GM21717 (cell line): ENCODE measurements around the gene CFAP43.
"Not testable (repeated sequence)": the region's sequence is repeated elsewhere in the genome, so short reads cannot be mapped to it uniquely, and the experiment has no call there.

Experiments
- ATAC-seq: cut with Tn5 transposase; IDR thresholded peaks from one replicate; pipeline ENCODE4 v1.9.1; 2021; ENCODE audit warnings: mild to moderate bottlenecking, moderate library complexity; ENCODE audit not compliant: unreplicated experiment

The CFAP43 gene

DNA sequence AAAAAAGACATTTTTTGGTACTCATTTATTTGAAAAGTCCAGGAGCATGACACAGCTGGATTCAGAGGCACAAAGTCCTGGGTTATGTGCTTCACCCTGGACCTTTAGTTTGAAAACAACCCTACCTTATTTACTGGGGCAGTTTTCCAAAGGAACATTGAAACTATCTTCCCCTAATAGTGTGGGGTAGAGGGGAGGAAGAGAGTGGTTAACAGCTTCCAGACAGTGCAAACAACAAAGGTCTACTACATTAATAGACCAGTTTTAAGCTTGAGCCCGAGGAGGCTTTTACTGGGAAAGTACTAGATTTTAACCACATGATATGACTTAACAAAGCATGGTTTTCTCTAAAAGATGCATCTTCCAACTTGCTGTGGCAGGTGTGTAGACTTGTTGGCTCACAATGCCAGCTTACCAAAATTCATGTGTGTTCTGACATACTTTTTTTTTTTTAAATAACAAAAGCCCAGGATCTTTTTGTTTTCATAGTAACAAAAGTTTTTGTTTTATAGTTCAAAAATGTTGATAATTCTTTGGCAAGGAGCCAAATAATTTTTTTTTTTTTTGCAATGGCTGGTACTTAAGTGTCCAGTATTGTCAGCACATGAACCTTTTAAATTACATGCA, 24.3 kb upstream of the CFAP43 start:
- ATAC-seq, result no peak

DNA sequence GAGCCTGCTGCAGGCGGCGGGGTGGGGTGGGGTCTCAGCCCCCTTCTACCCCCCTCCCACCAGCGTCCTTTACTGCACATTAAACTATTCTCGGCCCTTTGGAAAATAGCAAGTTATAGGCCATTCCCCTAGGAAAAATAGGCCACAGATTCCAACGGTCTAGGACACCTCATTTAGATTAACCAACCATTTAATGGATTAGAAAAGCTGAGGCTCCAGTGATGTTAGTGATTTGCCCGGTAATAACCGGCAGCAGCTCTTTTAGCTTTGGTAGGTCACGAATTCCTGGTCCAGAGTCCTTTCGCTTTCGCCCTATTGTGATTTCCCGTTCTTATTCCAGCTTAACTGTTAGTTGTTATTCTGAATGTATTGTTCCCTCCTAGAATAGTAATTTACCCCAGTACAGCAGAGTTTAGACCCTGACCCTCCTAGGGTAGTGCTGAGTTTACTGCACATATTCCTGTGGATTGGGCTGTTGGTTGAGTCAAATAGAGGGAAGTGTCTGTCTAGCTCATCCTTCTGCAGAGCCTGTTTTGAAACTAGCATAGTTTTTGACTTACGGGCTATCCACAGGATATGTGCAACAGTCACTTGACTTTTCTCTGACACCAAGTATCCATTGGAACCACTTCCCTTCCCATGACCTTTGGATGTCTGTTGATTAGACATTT, 23.3 kb upstream of the CFAP43 start:
- ATAC-seq, result peak; percentile 49

DNA sequence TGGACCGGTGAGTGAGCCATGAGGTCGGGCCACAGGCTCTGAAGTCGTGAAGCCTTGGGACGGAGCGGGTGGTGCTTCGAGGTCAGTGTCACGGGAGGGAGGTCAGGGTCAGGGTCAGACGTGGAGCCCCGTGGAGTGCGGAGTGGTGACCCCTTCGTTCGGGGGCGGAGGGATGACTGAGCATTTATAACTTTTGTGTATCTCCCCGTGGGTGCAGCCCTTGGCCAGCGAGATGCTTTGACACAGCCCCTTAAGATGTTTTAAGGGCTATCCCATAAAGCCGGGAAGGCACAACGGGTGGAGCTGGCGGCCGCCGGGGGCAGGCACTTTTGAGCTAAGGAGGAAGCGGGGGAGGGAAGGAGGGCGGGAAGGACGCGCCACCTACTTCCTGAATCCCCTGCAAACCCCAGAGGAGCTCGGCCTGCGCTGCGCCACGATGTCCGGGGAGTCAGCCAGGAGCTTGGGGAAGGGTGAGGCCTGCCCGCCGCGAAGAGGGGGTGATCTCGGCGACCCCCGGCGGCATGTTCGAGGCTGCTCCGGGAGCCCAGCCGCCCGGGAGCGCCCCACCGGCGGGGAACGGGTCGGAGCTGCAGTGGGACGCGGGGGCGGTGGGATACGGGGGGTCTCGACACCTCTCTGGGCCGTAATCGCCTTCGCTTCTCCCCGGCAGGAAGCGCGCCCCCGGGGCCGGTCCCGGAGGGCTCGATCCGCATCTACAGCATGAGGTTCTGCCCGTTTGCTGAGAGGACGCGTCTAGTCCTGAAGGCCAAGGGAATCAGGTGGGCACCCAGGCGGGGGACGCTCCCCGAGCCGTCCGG, 22.5 kb upstream of the CFAP43 start, which contains the start of gene GSTO1:
TSS of gene GSTO1 (plus strand) at position 400 of the 818 bp plus-strand sequence. CDS start at position 437, 37 bp downstream.
- peak; percentile 81 for ATAC-seq

DNA sequence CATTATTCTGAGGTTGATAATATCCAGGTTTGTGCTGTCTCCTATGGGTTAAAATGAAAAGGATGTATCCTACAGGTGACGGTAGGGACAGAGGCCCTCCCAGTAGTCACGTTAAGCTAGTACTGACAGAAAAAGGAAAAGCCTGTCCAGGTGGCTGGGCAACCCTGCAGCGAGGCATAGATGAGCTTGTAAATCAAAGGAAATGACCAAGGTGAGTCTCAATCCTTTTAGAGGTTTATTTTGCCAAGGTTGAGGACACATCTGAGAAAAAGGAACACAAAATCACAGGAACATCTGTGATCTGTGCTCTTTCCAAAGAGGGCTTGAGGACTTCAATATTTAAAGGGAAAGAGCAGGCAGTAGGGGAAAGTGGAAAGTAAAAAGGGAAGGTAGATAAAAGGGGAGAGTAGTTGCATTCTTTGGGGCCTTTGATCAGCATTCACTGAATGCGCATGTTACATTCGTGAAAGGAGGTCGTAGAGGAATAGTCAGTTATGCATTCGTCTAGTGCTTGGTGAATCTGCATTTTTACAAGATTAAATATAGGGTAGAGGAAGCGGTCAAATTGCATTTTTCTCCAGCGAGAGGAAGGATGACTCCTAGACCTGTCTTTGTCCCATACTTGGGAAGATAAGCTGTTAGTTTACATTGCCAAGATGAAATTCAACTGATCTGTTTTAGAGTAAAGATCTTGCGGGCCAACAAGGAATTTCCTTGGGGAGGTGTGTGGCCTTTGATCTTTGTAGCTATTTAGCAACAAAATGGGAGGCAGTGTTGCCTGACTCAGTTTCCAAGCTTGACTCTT, 21.6 kb upstream of the CFAP43 start:
- ATAC-seq, result no peak

DNA sequence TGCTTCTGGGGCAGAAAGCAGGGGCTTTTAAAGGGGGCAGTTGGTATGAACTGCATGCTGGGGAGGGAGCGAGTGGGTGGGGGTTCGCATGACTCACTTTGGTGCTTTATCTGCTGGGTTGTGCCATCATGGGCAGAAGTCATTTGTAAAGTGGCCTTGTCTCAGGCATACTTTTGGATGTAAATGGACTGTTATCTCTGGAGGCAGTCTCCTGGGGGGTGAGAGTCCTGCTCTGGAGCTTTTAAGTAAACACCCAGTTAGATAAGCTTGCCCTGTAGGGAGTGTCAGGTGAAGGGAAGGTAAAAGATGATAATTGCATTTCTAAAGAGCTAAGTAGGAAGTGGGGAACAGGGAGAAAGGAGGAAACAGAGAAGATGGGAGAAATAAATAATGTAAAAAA, 20.9 kb upstream of the CFAP43 start:
- ATAC-seq, result no peak

DNA sequence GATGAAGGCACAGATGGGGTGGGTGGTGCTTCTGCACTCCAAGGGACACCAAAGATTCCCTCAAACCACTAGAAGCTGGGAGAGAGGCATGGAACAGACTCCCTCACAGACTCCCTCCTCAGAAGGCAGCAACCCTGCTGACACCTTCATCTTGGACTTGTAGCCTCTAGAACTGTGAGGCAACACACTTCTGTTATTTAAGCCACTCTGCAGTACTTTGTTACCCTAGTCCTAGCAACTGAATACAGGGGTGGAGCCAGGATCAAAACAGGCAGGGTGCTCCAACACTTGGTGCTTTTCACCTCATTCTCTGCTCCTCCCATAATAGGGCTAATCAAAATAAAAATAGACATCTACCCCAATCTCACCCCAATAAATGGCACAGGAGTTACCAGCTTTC, 20.2 kb upstream of the CFAP43 start:
- no peak for ATAC-seq

DNA sequence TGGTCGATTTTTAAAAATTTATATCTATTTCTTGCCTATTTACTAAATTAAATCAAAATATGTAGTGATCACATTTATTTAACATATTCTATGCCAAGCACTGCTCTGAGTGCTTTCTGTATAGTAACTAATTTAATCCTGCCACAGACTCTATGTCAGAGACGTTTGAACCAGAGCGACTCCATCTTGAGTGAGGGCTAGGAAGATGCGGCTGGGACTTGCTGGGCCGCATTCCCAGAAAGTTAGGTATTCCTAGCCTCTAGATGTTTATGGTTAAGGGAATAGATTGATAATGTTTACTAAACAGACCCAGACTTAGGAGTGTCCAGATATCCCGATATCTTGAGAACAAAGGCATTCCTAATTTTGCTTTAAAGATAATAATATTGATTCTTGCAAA, 19.3 kb upstream of the CFAP43 start:
- ATAC-seq, result no peak

DNA sequence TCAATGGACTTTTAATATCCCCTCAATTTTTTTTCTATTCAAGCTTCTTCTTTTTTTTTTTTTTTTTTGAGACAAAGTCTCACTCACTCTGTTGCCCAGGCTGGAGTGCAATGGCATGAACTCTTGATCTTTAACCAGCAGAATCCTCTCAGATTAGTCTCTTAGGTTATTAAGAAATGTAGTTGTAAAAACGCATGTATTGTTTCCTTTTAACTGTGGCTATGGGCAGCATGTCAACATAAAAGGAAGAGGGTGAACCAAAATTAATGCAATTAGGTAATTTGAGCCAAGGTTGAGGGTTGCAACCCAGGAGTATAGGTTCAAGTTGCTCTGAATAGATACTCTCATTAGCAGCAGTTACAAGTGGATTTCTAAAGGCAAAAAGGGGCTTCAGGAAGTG, 18.2 kb upstream of the CFAP43 start:
- no peak for ATAC-seq

DNA sequence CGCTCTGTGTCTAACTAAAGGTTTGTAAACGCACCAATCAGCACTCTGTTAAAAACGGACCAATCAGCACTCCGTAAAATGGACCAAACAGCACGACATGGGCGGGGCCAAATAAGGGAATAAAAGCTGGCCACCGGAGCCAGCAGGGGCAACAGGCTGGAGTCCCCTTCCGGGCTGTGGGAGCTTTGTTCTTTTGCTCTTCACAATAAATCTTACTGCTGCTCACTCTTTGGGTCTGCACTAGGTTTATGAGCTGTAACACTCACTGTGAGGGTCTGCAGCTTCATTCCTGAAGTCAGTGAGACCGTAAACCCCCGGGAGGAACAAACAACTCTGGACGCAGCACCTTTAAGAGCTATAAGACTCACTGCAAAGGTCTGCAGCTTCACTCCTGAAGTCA, 16.8 kb upstream of the CFAP43 start:
- ATAC-seq, result not testable (repeated sequence)

DNA sequence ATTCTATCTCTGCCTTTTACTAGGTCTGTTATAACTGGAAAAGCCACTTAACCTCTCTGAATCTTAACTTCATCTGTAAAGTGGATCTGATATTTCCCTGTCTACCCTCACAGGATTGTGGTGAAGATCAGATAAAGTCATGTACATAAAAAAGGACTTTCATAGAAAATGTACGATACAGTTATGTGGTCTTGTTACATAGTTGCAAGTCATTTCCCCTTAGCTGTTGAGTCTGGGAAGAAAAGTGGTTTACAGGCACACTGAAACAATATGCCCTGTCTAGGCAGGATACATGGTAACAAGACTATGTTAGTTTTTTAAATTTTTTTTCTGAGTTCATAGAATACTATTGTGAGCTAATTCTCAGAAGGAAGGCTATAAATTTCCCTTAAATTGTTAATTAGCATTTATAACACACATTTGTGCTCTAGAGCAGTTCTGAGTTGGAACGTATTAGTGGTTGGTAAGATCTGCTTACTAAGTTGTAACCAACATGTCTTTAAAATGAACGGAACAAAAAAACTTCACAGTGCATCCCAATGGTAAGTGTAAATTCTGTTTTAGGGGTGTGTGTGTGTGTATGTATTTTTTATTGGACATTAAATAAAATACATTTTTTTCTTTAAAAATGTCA, 15.5 kb upstream of the CFAP43 start:
- no peak for ATAC-seq

DNA sequence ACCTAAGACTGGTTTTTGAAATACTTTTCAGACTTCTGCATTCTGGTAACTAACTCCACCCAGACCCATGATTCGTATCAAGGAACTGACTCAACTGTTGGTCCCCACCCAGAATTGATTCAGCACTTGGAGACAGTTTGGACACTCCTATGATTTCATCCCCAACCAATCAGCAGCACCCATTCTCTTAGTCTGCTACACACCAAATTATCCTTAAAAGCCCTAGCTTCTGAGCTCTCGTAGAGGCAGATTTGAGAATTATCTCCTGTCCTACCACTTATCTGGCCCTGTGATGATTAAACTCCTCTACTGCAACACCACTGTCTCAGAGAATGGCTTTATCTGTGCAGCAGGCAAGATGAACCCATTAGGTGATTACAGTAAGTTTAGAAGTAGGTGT, 14.8 kb upstream of the CFAP43 start:
- ATAC-seq, result no peak

DNA sequence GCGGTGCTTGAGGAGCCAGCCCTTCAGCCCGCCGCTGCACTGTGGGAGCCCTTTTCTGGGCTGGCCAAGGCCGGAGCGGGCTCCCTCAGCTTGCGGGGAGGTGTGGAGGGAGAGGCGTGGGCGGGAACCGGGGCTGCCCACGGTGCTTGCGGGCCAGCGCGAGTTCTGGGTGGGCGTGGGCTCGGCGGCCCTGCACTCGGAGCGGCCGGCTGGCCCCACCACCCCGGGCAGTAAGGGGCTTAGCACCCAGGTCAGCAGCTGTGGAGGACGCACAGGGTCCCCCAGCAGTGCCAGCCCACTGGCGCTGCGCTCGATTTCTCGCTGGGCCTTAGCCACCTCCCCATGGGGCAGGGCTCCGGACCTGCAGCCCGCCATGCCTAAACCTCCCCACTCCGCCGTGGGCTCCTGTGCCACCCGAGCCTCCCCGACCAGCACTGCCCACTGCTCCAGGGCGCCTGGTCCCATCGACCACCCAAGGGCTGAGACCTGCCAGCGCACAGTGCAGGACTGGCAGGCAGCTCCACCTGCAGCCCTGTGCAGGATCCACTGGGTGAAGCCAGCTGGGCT, 13.0 kb upstream of the CFAP43 start:
- ATAC-seq, result no peak

DNA sequence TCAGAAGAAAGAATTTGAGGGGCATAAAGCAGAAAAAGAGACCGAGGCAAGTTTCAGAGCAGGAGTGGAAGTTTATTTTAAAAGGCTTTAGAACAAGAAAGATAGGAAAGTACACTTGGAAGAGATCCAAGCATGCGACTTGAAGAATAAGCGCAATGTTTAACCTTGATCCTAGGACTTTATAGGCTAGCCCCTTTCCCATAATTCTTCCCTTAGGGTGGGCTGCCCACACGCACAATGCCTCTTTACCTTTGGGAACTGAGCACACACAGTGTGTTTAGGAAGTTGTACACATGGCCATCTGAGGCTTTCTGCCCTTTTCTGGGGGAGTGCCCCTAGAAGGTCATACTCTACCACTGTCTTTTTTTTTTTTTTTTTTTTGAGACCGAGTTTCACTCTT, 11.3 kb upstream of the CFAP43 start:
- ATAC-seq, result no peak

DNA sequence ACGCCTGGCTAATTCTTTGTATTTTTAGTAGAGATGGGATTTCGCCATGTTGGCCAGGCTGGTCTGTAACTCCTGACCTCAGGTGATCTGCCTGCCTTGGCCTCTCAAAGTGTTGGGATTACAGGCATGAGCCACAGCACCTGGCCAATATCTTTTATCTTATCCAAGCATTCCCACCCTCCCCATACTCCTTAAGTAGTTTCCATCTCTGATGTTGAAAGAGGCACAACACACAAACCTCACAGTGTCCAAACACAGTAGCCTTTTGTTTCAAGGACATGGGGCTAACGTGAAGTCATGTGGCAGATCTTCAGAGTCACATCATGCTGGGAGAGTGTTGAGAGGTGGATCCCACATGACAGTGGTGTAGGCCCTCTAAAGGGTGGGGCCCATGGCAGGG, 10.8 kb upstream of the CFAP43 start:
- not testable (repeated sequence) for ATAC-seq

DNA sequence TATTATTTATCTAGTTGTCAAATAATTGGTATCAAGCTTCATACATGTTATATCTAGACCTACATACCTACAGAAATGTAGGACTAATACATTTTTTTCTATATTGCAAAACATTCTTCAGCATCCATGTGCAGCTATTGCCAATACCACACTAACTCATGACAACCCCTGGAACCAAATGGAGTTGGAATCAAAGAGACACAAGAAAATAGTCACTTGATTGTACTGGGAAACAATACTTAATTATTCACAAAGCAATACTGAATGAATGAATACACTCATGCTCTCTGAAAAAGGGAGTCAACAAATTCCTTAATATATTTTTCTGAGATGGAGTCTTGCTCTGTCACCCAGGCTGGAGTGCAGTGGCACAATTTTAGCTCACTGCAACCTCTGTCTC, 10.4 kb upstream of the CFAP43 start:
- no peak for ATAC-seq

DNA sequence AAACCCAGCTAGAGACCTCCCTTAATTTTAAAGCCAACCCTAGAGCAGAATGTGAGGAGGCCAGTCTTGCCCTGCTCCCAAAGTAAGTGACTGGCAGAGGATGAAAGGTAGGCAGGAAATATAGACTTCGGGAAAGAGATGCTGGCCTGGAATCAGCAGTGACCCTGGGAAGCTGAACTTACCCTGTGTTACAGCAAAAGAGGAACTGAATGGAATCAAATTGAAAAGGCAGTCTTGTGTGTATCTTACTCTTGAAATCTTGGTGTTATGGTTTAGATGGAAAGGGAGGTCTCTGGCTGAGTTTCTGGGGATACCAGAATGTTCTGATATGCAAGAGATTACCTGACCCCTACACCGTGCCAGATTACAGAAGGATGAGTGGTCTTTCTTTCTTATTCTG, 7.9 kb upstream of the CFAP43 start:
- ATAC-seq, result no peak

DNA sequence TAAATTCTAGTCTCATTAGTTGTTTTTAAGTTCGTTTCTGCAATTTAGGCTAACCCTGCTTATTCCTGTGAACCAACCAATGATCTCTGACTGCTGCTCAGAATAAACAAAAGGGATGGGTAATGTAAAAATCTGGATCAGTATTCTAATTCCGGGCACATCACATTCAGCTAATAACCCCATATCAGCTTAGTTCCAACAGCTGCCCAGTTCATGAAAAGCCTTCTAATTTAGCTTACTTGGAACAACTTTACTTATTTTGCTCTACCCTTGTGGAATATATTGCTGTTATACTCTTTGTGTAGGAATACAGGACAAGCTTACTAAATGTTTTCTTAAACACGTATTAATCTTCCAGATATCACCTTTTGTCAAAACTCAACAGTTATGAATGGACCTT, 3.6 kb upstream of the CFAP43 start:
- no peak for ATAC-seq

DNA sequence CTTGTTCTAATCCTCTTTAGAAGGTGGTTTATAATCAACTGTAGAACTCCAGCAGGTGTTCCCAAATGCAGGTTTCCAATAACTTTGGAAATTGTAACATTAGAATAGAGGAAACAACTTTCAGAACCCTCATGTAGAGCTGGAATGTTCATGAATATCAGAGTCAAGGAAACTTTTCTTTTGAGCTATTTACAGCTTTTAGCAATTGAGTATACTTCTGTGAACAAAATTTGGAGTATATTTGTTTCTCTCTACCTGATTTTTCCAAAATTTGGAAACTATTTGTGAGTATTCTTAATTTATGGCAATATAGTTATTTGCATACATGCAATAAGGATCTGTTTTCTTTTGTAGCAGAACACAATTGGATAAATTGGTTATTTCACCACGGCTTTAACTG, 2.8 kb upstream of the CFAP43 start:
- ATAC-seq, result no peak

DNA sequence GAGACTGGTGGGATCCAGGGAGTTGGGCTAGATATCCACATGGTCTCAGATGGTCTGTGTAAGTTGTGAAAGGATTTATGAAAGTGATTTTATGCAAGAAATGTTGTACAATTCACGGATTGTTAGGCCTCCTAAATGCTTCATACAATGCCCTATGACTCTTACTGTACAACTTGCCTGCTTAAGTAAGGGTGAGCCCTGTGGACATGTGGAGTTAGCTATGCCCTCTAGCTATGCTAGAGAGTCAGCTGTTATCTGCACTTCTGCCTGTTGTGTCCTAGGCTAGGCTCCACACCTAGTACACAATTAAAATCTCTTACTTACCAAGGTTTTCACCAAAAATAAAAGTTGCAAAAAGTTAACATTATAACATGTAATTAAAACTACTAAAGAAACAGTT, 1.7 kb upstream of the CFAP43 start:
- ATAC-seq, result no peak

DNA sequence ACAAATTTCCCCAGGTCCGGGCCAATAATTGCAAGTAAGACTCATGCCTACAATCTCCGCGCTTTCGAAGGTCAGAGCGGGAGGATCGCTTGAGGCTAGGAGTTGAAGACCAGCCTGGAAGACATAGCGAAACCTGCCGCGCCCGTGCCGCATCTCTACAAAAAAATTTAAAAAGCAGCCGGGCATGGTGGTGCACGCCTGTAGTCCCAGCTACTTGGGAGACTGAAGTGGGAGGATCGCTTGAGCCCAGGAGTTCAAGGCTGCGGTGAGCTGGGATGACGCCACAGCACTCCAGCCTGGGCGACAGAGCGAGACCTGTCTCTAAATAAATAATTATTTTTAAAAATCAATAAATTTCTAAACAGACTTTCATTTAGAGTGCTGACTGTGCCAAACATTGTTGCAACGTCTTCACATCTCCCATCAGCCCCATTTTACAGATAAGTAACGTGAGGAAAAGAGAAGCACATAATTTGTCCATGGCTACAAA, 494 bp upstream of the CFAP43 start:
- no peak for ATAC-seq
